Measurements from ENCODE around the gene NCAM2.

NCAM2 gene

DNA sequence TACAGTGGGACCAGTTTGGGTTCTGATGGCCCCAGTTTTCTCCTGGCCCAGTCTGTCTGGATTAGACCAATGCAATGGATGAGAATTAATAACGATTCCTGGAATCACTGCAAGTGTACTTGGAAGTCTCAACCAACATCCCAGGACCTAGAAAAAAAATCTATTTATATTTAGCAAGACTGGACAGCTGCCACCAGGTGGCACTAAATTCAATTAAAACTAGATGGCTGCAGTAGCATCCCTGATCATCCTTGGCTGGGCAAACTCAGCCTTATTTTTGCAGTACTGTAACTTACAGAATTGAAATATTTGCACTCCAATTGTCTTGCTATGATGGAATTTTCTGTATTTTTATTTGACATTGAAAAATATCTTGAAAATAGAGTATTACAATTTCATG lies 165.7 kb downstream of the NCAM2 start:
- in situ Hi-C loops (cut with HindIII; ENCODE audit: low sequenced_read_pairs): no loop called here

DNA sequence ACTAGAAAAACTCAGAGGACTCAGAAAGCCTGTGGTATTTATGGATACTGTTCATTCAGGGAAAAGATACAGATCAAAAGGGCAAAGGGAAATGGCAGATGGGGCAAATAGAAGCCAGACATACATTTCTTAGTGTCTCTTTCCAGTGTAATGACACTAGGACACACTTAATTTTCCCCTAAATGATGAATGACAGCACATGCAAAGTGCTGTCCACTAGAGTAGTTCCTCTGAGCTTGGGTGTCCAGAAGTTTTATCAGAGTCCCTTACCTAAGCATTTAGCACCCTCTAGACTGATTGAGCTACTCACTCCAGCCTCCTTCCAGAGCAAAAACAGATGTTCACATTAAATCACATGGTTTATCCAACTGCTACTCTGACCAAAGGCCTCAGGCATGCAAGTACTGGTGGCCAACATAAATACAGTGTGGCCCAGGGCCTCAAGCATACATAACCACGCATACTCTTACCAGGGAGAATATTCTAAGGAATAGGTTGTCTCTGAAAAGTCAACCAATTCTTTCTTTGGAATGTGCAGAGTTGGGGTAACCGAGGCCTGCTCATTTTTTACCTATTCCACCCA lies 166.9 kb downstream of the NCAM2 start:
- in situ Hi-C loops (cut with HindIII; ENCODE audit: low sequenced_read_pairs): no loop called here

DNA sequence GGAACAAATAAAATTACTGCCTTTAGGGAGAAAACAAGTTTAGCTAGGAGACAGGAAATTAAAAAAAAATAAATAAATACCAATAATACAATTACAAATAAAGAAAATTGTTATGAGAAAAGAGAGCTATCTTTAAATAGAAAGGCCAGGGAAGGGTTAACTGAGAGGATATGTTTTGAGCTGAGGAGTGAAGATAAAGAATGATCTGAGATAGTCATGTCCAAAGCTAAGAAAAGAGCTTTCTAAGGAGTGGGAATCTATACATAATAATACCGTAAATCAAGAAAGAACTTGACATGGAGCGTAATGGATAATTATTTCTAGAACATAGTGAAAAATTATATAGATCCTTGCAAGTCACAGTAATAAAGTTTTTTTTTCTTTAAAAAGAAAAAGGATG lies 176.5 kb downstream of the NCAM2 start:
- in situ Hi-C loops (cut with HindIII; ENCODE audit: low sequenced_read_pairs): no loop called here

DNA sequence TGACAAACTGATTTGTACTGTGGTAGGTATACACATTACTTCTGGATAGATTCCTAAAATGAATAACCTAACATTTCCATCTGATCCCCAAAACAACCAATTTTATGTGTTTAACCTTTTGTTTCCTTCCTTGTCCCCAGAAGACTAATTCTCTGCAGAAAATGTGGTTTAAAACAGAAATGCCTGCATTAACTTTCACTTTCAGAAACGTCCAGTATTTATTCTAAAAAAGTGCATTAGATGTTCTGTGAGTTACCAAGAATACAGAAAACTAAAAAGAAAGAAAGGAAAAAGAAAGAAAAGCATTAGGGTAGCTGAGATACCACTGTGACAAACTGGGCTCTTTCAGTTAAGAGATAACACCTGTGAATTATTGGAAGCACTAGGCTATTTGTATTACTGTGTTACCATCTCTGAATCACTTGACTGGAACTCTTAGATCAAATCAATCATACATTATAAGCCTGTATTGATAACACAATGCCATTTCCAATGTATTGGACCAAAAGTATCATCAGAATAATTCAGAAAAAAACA lies 177.7 kb downstream of the NCAM2 start:
- in situ Hi-C loops (cut with HindIII; ENCODE audit: low sequenced_read_pairs): no loop called here

DNA sequence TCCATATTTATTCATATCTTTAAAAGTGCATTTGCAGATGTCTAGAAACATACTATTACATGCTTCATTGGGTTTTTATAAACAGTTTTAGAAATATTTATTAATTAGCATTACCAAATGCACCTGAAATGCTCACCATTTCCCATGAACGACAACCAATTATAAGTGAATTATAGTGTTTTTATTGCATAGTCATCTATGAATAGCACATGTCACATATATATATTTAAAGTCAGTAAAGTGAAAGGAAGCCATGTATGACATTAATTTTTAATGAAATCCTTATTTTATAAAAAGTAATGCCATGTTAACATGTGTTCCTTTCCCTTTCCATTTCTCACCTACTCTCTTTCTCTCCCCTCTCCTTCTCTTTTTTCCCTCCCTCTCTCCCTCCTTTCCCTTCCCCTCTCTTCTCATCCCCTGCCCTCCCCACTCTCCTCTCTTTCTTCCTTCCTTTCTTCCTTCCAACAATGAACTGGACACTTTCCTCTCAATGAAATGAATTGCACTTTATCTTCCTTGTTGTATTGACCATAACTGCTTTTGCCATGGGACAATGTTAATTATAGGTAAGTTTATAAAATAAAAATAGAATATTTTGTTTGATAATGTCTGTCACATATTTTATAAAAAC lies 179.3 kb downstream of the NCAM2 start:
- in situ Hi-C loops (cut with HindIII; ENCODE audit: low sequenced_read_pairs): no loop called here

DNA sequence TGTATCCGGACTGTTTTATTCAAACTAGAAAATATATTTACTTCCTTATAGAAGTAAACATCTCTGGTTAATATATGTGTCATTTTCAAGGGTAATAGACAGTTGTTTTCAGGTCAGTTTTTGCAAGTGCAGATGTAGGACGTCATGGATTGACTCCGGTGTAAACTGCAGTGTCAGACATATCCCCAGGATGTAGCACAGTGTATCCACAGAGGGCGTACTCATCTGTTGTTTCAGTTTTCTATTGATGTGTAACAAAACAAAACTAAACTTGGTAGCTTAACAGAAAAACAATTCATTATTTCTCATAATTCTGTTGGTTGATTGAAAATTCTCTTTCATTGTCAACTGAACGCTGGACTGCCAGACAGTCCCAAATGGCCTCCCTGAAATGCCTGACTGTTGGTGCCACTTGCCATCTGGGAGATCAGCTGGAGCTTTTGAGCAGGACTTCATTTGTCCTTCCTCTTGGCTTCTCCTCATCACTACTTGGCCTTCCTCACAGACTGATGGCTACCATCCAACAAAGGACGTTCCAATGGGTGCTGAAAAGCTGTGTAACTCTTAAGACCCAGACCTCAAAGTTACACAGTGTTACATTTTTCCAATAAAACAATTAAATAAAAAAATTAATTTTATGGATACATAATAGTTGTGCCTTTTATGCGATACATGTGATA lies 181.6 kb downstream of the NCAM2 start:
- in situ Hi-C loops (cut with HindIII; ENCODE audit: low sequenced_read_pairs): no loop called here

DNA sequence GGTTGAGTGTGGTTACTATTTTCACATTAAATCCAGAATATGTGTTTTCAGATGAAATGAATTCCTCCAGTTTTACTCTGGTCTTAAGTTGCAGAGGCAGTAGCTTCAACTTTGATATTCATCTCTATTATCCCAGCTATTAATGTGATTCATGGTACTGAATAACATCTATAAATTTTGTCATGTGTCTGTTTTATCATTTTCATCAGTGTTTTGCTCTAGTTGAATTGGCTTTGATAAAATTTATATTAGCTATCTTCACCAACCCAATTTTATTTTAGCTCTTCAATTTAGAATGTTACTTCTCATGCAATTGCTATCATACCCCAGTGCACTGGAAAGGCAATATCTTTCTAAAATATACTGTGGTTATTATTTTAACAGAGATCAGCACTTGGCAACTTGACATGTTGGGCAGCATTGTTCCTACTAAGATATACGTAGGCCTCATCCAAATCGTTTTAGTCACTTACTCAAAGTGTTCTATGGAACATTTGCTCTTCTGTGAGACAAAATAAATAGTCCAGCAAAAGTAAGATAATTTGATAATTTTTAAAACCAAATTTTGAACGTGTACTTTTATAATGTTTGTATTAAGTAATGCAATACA lies 184.3 kb downstream of the NCAM2 start:
- in situ Hi-C loops (cut with HindIII; ENCODE audit: low sequenced_read_pairs): no loop called here

DNA sequence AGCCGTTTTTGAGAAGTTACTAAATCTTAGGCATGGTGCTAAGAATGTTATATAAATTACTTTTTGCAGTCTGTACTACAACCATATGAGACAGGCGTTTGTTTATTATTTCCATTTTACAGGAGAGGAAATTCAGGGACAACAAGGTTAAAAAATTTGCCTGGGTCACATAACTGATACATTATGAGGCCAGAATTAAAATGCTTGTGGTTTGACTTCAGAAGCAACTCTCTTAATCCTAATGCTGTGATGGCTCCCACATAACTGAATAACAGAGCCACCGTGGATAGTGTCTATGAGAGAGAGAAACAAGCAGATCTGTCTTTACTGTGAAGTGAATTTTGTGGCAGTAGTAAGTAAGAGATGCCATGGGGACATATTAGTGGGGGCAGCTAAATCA lies 184.9 kb downstream of the NCAM2 start:
- in situ Hi-C loops (cut with HindIII; ENCODE audit: low sequenced_read_pairs): no loop called here

DNA sequence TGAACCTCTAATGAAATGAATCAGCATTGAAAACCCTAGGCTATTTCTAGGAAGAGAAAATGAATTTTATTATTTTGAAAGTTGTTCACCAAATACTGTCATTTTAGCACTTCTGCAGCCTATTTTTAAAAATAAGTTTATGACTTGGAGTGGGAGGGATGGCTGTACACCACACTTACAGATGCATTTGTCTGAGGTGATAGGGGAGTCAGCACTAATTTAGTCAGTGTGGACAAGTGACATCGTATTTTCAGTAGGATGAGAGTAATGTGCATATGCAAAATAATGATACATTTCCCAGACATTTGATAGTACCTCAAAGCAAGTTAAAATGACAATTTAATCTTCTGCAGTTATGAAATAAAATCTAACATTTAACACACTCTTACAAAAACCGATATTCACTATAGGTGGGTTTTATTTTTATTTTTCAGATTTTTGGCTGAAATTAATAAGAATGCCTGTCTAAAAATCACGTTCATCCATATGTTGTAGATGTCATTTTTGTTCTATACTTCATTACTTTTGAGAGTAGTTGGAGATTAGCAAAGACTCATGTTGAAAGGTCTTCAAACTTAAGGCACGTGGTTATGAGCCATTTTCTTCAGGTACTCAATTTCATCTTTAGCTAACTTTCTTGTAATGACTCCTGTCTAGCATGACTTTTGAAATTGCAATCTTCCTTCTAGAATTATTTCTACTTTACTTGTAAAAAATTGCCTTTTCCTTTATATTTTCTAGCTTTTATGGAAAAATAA lies 186.7 kb downstream of the NCAM2 start:
- in situ Hi-C loops (cut with HindIII; ENCODE audit: low sequenced_read_pairs): no loop called here

DNA sequence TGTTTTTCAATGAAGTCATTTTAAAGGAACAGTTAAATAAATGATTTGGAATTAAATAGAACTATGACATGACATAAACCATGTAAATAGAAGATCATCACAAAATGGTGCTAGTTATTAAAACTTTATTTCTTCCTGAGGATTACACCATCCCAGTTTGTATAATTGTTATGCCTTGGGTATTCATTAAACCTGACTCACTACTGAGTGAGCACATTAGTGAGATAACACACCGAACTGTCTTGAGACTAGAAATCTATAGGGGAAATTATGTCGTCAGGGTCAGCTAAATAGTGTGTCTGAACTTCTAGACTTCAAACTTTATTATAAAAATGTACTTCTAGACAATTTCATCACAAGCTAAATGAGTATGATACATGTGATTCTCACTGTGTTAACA lies 189.4 kb downstream of the NCAM2 start:
- in situ Hi-C loops (cut with HindIII; ENCODE audit: low sequenced_read_pairs): no loop called here

DNA sequence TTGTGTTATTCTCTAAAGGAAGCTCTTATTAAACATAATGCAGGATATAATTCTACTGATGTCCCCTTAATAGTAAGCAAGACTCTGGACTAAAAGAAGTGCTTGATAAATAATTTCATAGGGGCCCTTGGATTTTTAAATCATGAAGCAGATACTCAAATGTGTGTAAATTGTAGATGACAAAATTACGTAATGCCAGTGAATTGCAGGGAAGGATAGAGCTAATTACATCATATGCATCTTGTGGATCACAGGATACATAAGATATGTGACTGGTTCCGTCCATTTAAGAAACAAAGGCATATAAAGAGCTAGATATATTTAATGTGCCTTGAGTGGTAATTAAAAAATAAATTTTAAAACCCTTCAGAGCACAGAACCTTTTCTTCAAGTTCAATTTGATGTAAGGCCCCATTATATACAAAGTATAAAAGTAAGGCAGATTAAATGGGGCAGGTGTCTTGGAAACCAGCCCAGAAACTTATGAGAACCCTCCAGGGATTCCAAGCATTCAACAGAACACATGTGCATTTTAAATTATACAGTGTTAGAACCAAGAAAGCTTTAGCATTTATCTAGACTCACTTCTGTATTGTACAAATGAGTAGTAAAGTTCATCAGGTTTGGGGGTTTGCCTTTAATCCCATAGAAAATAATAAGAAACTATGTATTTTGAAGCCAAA lies 190.4 kb downstream of the NCAM2 start:
- in situ Hi-C loops (cut with HindIII; ENCODE audit: low sequenced_read_pairs): no loop called here

DNA sequence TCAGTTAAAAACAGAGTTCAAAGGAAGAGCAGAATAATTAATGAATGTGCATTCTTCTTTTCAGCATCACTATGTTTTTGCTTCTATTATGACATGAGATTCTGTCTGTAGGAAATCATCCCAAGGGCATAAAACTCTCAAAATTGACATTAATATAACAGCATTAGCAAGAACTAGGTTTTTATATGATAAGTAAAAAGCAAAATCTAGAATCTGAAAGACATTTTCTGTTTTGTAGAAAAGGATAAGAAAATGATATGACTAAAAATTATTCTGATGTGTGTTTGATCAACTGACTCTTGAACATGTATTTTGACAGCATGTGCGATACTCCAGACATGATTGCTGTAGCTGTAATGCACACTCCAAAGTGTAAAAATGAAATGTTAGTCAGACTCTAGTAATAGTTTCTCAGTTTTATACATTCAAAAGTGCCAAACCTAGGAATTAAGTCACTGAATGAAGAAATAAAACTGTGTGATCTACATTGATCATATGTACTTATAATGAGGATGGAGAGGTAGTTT lies 197.3 kb downstream of the NCAM2 start:
- in situ Hi-C loops (cut with HindIII; ENCODE audit: low sequenced_read_pairs): no loop called here

DNA sequence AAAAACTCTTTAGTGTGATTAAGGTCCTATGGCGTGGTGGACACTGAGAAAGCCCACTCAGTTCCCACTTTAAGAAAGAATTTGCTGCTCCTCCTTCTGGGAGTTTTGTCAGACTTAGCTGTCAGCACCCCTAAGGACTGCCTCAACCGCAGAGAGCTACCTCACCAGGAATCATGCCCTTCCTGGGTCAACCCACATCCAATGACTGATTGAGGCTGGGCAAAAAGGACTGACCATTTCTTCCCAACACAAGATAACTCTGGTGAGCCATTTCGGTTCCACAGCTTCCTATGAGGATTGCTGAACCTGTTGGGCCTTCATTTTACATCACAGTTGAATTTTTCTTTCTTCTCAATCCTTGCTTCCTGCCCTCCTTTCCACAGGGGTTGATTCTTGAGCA lies 197.9 kb downstream of the NCAM2 start:
- in situ Hi-C loops (cut with HindIII; ENCODE audit: low sequenced_read_pairs): no loop called here

DNA sequence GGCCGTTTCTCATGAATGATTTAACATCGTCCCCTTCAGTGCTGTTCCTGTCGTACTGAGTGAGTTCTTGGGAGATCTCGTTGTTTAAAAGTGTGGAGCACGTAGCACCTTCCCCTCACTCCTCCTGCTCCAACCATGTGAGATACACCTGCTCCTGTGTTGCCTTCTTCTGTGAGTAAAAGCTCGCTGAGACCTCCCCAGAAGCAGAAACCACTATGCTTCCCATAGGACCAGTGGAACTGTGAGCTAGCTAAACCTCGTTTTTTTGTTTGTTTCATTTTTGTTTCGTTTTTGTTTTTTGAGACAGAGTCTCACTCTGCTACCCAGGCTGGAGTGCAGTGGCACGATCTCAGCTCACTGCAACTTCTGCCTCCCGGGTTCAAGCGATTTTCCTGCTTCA lies 198.6 kb downstream of the NCAM2 start:
- in situ Hi-C loops (cut with HindIII; ENCODE audit: low sequenced_read_pairs): no loop called here

DNA sequence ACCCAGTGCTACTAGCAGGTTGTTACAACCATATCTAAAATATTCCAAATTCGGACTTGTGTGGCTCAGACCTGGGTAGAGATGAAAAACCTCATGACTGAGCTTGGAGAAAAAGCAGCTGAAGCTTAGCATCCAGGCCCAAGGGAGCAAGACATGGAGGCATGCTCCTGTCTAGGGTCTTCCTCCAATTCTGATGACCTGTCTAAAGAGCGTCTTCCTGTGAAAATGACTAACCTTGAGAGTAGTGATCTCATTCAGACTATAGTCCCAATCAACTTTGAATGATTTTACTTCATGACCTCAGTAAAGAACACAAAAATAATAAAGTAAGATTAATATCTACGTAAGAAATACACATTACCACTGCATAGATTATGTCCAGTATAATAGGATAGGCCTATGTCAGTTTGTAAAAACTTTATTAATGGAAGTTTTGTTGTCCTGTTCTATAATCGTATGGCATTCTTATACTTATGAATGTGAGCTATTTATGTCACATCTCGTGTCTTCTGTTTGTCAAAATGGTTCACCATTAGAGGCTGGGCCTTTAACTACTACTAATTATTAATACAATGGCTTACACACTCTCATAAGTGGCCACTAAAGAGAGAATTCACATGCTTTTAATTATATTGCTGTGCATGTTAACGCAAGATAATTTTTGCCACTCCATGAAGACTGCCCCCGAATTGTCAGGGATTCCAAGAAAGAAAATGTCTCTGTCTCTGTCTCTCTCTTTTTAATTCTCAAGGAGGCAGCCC lies 201.3 kb downstream of the NCAM2 start:
- in situ Hi-C loops (cut with HindIII; ENCODE audit: low sequenced_read_pairs): no loop called here

DNA sequence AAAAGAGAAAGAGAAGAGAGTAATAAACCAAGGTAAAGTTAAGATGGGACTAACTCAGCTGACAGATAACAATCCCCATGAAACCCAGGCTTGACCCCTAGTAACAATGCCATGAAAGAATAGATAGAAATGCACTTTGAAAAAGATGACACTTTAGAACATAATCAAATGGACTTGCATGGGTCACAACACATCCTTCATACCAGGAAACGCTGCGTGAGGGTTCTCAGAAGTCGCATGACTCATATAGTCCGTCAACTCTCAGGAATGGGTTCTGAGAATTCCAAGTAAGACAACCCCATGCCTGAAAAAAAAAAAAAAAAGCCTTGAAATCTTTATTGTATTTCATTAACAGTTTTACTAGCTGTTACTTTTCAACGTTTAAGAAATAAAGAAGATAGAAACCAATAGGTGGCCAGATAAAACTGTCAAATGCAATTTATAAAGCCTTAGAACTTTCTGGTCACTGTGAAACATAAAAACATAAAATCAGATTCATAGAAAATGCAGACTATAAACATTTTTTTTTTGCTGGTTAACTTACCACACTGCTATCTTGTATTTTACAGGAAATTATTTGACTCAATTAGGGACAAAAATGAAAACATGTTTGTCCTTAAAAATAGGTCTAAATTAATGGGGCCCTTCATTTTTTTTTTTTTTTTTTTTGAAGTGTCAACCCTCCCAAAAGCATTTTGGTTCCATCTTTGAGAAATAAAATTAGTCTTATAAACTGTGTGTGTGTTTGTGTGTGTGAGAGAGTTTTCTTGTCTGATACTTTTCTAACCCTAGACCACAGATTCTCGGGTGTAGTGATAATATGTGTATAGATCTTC lies 202.1 kb downstream of the NCAM2 start:
- in situ Hi-C loops (cut with HindIII; ENCODE audit: low sequenced_read_pairs): no loop called here

DNA sequence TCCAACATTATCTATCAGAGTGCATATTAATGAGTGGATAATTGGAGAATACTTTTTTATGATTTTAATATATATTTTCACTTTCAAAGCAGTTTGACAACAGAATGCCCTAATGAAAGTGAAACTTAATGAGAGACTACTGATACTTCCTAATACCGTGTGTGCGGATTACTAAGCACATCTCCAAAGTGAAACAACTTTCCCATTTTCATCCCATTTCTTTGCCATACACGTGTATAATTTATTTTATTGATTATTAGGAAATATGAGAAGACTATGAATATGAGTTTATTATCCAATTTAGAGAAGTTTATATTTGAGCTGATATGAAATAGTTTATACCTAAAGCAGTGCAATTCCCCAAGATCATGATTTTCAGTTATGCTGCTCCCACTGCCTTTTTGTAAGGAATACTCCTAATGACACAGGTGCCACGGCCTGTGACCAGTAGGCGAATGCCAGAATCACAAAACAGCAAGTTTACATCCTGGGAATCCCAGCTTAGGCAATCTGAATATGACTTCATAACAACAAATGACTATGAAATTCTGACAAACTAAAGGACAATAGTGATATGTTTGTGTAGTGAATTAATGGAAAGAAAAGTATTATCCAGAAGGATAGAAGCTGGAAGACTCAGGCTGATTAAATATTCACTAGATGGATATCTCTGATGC lies 202.9 kb downstream of the NCAM2 start:
- in situ Hi-C loops (cut with HindIII; ENCODE audit: low sequenced_read_pairs): no loop called here

DNA sequence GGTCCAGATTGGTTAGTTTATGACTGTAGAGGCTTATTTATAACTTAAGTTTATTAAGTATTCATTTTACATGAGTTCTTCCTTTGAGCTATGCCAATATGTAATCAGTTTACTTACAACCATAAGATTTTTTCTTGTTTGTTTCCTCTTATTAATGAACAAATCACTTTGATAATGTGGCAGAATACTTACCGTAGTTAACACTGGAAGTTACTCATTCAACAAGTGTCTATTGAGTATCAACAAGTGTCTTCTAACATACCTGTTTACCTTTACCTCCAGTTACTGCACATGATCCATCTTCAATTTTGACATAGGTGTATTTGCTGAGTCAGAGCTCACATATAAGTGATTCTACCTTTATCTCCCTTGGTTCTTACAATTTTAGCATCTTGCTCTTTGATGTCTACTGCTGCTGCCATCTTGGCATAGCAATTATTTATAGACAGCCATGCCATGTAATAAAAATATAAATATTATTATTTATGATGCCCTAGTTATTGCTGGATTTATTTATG lies 205.7 kb downstream of the NCAM2 start:
- in situ Hi-C loops (cut with HindIII; ENCODE audit: low sequenced_read_pairs): no loop called here
